Limb (tissue), 2 donors: ENCODE results near the gene AVL9.

Source experiments
- DNase-seq, 2 donors: peaks; one replicate each; pipeline ENCODE4 v3.0.0-alpha.2; 2016; ENCODE audit errors: extremely low spot score in 2 of 2

AVL9 gene

GRCh38 chr7:32533276-32534029 lies 38.2 kb downstream of the AVL9 start:
- no peak for DNase-seq

GRCh38 chr7:32535162-32535702 lies 39.9 kb downstream of the AVL9 start:
- DNase-seq: no peak

DNA sequence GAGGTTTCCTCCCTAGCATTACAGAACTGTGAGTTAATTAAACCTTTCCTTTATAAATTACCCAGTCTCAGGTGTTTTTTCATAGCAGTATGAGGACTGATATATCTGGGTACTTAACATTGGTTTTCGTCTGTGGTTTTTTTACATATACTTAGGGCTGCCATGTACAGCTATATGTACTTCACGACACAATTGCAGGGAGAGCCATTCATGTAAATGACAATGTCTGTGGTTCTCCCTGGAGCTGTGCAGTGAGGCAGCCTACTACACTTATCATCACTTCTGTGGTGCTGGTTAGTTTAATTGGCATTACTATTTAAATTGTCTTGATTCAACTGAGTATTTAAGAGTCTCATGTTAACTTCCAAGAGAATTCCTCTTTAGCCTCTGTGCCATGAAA lies 40.7 kb downstream of the AVL9 start:
- no peak for DNase-seq

- no peak for DNase-seq
Measured at GRCh38 chr7:32536585-32536984, 41.3 kb downstream of the AVL9 start.

DNA sequence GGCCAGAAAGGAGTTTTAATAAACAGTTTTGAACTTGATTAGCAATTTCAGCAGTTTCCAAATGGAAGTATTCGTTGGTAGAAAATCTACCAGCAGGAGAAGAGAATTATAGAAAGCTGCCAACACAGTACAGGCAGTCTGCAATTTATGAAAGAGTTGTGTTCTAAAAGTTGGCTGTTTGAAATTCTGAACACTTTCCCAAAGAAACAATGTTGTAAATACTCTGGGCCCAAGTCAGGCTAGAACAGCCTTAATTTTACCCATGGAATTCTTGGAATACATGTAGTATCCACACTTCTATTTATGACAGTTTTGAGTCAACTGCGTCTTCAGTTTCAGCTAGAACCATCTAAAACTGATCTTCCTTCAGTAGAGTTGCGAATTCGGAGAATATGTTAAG lies 42.5 kb downstream of the AVL9 start:
- DNase-seq: no peak

DNA sequence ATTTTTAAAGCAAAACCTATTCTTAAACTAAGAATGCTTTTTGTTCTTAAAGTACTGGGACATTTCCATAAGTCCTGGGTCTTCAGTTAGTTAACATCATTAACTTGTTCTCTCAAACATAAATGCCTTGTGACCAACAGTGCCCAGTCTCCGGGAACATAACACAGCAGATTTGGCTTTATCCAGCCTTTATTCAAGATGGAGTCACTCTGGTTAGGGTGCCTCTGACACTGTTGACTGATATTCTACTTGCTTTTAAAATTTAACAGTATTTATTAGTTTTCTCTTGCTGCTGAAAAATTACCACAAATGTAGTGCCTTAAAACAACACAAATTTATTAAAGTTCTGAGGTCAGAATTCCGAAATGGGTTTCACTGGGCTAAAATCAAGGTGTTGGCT lies 44.1 kb downstream of the AVL9 start:
- no peak for DNase-seq

DNA sequence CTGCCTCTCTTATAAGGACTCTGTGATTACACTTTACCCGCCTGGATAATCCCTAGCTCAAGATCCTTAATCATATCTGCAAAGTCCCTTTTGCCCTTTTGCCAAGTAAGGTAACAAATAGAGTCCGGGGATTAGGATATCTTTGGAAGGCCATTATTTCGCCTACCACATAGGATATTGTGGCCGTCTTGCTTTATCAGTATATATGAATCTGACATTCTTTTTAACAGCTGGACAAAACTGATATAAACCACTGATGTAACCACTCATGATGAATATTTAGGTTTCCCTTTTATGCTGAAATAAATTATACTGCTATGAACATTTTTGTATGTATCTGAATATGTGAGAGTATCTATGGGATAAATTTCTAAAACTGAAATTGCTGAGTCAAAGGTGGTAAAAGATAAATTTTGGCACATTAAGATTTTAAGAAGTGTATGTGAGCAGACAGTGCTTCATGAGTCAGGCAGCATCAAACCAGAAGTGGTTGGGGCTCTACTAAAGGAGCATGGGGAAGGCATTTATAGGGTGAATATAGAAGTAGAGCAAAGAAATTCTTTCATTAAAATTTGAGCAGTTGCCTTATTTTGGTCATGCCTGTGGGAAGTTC lies 44.7 kb downstream of the AVL9 start:
- no peak for DNase-seq

GRCh38 chr7:32542595-32542994 lies 47.3 kb downstream of the AVL9 start:
- DNase-seq: no peak

GRCh38 chr7:32559480-32559879 lies 64.2 kb downstream of the AVL9 start:
- DNase-seq: no peak

GRCh38 chr7:32560075-32560474 lies 64.8 kb downstream of the AVL9 start:
- no peak for DNase-seq

GRCh38 chr7:32561613-32562012 lies 66.3 kb downstream of the AVL9 start:
- DNase-seq: no peak

GRCh38 chr7:32564542-32564941 lies 69.3 kb downstream of the AVL9 start:
- DNase-seq: peak in 1 of 2 donors; percentile 42

DNA sequence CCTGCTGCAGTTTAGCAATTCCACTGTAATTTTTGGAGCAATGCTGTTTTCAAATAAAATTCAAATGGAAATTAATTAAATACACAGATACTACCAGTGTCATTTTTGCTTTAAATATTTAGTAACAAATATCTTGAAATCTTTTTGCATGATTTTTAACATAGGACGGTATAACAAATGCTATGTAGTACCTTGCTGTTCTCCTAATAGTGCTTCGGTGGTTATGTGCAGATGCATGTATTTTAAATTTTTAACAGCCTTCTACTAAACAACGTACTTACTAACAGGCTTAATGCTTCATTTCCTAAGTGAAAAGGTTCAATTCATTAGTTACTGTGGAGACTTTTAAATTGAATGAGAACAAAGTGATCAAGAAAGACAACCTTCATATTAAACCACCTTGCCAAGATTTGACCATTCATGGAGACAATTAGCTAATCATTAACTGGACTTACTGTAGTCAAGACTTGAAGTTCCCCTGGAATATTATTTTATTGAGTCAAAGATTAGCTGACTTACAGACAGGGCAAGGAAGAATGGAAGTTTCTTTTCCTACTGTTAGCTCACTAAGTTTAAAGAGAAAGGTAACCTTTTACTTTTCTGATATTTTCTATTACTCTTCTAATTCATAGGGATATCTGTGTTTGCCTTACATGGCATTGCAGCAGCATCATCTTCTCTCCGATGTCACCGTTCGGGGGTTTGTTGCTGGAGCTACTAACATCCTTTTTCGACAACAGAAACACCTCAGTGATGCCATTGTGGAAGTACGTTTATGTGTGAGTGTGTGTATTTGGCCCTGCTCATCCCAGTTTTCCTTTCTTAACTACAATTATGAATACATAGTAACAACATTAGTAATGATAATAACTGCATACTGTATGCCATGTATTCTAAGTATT lies 74.3 kb downstream of the AVL9 start:
- DNase-seq: no peak

DNA sequence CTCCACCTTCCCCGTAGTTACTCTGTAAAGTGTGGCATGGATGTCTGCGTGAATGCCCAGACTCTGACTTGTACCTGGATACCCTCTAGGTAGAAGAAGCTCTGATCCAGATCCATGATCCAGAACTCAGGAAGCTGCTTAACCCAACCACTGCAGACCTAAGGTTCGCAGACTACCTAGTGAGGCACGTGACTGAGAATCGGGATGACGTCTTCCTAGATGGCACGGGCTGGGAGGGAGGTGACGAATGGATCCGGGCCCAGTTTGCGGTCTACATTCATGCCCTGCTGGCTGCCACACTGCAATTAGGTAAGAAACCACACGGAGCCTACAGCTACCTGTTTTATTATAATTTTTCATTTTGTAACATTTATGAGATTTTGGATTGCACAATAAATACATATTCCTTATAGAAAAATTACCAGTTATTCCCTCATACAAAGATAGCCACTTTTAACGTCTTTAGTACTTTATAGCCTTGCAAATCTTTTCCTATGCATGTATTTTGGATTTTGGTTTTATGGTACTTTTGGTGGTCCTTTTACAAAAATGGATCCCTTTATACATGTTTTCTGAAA lies 77.9 kb downstream of the AVL9 start:
- DNase-seq: no peak

GRCh38 chr7:32574626-32575025 lies 79.3 kb downstream of the AVL9 start:
- DNase-seq: no peak

DNA sequence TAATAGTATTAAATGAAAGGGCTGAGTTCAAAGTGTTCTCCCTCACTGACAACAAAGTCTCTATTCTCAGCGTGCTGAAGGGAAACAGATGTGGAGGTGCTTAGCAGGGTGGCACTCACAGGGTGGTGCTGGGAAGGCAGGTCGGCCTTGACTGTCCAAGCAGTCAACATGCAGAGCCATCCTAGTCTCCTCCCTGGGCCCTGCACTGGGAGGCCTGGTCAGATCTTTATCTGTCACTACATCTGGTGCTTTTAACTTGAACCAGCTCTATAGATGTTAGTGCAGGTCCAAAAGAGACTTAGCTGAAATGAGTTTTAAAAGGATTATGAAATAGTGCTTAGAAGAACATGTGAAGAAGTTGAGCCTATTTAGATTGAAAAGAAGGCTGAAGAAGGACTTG lies 82.1 kb downstream of the AVL9 start:
- DNase-seq: no peak

GRCh38 chr7:32579776-32580175 lies 84.5 kb downstream of the AVL9 start:
- DNase-seq: no peak

DNA sequence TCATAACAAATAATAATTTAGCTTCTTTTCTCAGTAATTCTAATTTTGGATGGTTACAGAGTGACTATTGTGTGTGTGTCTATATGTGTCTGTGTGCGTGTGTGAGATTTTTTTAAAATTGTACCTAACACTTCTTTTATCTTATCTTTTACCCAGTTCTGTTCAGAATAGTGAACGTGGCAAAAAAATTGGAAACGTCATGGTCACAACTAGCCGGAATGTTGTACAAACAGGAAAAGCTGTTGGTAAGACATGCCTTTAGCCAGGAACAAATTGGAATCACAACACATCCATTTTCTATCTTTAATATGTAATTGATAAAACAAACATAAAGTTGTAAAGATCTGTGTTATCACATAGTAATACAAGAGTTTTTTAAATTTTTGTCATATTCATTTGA lies 85.4 kb downstream of the AVL9 start:
- DNase-seq: no peak

GRCh38 chr7:32582036-32582435 lies 86.7 kb downstream of the AVL9 start:
- no peak for DNase-seq

- DNase-seq: no peak
Measured at GRCh38 chr7:32583791-32584190, 88.5 kb downstream of the AVL9 start.
